GM19372 (cell line): ENCODE results near the gene MACROD2.
"Not testable (repeated sequence)": the region's sequence is repeated elsewhere in the genome, so short reads cannot be mapped to it uniquely, and the experiment has no call there.

Source experiments
- ATAC-seq: cut with Tn5 transposase; IDR thresholded peaks from one replicate; pipeline ENCODE4 v1.9.1; 2021; ENCODE audit warnings: mild to moderate bottlenecking, low read depth, moderate library complexity; ENCODE audit not compliant: unreplicated experiment

MACROD2 gene

DNA sequence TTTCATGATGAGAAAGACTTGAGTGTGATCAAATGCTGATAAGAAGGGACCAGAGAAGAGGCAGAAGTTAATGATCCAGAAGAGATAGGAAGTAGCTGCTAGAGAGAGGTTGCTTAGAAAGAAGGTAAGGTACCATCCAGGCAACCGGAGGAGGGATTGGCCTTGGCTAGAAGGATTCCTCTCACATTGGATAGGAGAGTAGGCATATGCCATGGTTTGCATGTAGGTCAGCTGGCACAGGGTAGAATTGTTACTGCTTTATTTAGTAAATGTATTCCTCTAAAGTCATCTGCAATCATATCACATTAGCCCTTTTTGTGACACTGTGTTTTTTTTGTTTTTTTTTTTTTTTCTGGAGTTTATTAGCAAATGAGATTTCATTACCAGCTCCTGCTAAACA is 923.0 kb downstream of the MACROD2 start:
- no peak for ATAC-seq

DNA sequence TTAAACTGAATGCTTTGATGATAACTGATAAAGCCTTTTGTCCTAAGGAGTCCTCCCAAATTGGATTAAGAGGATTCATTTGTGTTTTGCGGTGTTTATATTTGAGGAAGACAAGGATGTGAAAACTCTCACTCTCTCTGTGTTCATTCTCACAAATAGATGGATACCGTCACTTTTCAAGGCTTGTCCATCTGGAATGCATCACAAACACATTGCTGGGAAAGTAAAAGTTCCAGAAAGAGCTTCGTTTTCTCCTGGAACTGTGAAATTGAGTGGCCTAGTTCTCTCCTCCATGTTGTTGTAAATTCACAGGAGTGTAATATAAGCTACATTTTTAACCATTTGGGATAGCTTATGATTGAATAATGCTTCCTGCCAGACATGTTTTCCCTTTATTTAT is 923.7 kb downstream of the MACROD2 start:
- no peak for ATAC-seq

DNA sequence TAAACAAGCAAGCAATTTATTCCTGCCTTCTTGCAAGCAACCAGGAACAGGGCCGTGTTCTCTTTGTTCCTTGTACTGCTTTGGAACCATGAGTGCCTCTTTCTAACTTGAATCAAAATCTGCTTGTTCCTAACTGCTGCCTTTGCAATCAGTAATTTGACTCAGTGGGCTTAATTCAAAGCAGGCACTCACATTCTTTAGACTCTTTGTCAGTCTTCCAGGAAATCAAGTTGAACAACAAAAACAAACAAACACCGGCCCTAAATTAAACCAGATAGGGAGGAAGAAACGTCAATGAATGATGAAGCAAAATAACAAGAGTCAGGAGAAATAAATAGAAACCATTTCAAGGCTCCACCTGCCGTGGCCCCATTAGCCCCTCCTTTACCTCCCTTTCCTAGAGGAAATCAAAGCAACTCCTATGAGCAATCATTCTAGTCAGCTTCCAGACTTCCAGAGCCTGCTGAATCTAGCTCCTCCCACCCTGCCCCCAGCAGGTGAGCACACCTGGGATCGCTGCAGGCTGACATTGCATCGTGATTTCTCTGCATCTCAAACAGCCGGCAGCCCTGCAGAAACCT is 924.3 kb downstream of the MACROD2 start:
- ATAC-seq: no peak

DNA sequence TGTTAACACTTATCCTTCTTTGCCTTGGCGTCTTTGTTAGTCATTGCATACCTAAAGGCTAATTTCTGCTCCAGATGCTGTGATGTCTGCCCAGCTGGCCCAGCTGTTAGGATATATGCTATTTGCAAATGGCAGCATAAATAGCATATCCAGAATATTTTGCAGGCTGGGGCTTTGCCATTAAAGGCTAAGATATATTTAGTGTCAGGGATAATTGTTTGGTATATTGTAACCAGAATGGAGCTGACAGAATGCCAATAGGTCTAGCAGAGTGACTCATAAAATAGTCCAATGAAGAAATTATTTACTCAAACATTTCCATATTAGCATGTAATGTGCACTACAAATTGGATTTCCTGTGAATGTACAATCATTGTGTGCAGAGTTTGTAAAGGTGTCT is 926.2 kb downstream of the MACROD2 start:
- no peak for ATAC-seq

DNA sequence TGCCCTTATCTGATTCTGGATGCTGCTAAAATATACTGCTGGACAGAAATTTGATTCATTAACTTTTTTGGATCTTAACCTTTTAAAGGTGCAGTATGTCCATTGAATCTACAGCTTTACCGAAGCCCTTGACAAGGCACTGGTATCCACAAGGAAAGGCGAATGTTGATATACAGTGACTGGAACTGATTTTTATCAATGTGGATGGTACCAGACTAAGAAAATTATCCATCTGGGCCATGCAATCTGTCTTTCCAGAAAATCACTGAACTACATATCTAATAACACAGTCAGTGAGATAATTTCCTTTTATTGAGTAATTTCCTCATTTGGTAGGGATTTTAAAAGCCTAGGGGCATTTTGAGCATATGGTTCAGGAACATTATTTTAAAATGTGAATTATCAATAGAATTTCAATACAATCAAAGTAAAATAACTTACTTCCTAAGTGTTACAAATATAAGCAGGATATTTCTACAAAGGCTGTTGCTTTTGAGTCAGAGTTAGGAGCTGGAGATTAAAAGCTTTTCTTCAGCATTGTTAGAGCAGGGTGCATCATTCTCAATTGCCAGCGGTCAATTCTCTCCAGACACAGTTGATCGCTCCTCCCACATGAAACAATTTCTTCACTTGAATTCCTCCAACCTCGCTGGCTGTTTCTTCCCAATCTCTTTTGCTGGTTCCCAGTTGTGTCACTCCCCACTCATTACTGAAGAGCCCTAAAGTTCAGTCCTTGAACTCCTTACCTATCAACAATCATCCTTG is 927.4 kb downstream of the MACROD2 start:
- no peak for ATAC-seq

DNA sequence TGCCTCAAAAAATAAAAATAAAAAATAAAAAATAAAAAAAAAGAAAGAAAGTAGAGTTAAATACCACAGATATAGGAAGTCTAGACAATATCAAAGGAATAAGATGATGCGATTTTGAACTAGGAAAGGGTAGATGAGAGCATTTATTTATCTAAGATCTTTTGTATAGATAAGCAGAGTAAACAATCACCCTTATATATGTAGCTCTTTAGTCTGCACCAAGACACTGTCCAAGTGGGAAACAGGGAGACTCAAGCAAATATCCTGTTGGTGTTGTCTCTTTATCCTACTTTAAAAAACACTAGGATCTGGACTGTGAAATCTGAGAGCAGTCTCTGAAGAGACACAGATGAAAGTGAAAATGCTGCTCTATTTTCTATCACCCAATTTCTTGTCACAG is 929.1 kb downstream of the MACROD2 start:
- no peak for ATAC-seq

DNA sequence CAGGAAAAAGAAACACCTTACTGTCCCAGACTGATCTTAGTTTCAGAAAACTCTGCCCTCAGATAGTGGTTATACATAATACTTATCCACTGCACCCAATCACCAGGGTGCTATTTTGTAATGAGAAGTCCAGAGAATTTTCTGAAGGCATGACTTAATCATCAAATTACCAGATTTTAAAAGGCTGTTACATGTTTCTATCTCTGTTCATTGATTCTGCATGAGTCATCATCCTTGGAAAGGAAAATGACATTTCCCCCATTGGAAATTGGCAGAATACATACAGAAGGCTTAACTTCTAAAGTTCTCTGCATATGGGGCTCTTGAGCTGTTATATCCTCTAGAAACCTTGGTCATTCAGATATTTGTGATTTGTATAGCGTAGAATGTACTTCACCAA is 930.0 kb downstream of the MACROD2 start:
- no peak for ATAC-seq

DNA sequence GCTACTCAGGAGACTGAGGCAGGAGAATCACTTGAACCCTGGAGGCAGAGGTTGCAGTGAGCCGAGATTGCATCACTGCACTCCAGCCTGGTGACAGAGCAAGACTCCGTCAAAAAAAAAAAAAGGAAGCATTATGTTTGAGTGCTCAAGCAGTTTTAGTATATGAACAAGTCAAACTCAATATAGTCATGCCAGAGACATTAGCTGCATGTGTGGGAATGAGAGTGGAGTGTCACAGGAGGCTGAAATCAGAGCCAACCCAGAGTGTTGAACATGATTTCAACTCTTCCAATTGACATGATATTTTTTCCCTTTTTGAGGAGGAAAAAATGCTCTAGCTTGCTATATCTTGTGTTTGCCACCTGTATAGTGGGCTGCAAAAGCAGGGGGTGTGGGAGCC is 931.1 kb downstream of the MACROD2 start:
- ATAC-seq: not testable (repeated sequence)

DNA sequence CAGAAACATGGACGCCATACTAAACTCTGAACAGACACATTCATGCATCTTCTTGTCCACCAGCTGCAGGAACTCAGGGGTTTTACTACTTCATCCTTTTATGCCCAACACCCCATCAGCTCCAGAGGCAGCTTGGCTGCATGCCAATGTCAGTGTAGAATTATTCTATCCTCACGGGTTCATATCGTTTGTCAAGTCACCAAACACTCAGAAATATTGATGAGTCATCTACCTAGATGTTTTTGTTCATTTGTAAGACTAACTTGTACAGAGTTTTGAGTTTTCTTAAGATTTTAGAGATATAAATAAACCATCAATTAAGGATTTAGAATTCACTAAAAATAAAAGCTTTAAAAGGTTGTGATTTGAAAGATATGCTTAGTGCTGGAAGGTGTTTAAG is 932.8 kb downstream of the MACROD2 start:
- ATAC-seq: no peak

DNA sequence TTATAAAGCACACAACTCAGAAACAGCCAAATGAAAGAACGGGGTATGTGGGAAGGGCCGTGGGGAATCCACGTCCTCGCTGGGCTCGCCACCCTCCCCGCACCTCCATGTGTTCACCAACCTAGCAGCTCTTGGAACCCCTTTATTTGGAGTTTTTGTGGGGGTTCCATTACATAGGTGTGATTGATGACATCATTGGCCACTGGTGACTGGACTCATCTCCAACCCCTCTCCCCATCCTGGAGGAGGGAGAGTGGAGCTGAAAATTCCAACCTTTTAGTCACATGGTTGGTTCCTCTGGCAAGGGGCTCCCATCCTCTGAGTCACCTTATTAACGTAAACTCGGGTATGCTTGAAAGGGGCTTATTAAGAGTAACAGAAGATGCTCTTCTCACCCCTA is 934.1 kb downstream of the MACROD2 start:
- ATAC-seq: no peak

DNA sequence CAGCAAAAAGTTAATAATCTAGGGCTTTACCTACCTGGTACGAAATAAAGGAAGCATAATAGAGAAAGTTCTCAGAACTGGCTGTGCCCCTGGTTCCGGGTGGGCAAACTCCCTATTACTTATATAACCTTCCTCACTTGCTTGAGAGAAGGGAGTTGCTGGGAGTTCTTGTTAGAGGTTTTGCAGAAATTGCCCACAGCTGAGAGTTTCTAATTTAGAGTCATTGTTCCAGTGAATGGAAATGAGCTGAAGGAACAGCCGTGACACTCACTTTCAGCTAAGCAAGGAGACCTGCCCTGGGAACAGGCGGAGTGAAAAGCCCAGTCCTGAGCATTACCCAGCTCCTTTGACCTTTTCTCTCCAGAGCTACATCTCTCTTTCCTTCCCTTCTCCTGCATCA is 936.7 kb downstream of the MACROD2 start:
- ATAC-seq: no peak

DNA sequence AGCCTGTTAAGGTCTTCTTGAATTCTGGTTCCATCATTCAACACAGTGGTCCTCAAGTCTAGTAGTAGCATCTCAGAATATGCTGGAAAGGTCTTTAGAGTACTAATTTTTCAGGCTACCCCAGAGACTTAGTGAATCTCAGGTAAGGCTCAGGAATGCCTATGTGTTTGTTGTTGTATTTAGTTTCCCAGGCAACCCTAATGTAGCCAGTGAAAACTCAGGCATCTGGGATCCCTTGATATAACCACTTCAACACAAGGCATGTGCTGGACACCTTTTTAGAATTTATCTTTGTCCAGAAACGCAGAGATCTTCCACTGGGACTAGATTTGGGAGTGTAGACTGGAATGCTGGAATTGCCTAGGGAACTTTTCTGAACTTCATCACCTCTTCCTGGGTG is 940.0 kb downstream of the MACROD2 start:
- no peak for ATAC-seq

DNA sequence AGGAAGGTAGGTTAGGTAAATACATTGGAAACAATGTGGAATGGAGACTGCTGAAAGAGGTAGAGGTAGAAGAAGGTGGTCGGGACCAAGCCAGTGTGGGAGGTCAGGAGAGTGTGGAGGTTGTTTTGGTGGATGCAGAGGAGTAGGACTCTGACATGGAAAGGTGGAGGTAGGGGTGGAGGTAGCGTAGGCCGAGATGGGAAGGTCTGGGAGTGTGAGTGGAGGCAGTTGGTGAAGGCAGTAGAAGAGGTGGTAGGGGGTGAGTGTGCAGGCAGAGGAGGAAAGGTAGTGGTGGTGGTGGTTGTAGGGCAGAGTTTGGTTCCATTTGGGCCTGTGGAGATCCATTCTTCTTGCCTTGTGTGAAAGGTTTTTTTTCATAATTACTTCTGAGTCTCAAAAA is 941.7 kb downstream of the MACROD2 start:
- no peak for ATAC-seq

DNA sequence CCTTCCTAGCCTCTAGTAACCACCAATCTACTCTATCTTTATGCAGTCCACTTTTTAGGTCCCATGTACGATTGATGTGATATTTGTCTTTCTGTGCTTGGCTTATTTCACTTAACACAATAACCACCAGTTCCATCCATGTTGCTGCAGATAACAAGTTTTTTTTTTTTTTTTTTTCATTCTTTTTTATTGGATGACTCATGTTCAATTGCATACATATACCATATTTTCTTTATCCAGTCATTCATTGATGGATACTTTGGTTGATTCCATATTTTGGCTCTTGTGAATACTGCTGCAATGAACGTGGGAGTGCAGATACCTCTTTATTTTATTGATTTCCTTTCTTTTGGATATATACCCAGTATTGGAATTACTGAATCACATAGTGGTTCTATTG is 942.5 kb downstream of the MACROD2 start:
- ATAC-seq: no peak

DNA sequence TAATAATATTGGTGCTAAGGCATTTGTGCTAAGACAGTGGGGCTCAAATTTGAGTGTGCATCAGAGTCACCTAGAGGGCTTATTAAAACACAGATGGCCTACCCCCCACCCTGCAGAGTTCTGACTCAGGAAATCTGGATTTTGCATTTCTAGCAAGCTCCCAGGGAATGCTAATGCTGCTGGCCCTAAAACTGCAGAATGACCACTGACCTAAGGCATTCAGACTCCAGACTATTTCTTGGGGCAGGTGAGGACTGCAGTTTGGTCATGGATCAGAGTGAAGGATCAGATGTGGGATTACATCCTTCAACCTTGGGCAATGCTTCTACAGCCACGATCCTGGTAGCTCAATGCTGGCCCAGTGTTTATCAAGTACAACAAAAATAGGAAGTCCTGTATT is 952.2 kb downstream of the MACROD2 start:
- ATAC-seq: no peak

DNA sequence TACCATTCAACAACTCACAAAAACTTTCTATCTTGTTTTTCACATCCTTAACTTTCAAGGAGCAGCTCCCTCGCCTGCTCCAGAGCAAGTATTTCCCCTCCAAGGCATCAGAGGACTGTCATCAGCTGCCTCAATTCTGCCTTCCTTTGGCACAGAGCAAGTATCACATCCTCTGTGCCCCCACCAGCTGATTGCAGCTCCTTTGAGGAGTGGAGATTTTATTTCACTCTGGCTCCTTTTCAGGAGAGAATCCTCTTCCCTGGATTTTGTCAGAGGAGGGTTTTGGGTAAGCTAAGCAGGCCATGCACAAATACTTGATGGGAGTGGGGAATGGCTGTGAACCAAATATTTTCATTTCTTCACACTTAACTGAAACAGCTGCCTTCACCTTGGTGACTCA is 952.6 kb downstream of the MACROD2 start:
- ATAC-seq: no peak

DNA sequence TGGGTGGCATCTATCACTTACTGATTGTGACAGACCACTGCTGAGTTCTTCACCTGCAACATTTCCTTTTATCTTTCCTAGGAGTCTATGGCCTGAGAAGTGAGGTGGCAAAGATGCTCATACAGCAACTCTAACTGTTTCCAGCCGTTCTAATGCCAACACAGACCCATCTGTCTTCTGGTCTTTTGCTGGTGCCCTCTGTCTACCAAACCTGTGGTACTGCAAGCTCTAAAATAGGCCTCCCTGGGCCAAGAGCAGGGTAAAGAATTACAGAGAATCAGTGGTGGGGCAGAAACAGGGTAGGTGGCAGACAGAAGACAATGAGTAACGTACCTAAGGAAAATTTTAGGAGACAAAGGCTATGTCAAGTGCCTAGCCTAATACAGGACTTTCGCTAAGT is 953.1 kb downstream of the MACROD2 start:
- ATAC-seq: no peak

DNA sequence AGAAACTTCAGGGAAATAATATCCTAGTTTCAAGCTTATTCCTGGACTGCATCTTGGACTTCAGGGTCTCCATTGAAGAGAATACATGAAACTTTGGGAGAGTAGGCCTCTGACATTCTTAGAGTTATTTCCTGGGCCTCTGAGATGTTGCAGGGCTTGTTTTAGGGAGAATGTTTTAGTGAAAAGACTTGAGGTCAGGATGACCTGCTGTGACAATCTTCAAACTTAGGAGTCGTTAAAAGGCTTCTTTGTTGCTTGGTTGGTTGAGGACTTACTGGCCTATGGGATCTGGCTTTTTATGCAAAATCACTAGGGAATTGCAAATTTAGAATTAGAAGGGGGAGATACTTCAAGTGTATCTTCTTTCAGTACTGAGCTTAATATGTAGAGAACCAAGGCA is 955.3 kb downstream of the MACROD2 start:
- no peak for ATAC-seq

DNA sequence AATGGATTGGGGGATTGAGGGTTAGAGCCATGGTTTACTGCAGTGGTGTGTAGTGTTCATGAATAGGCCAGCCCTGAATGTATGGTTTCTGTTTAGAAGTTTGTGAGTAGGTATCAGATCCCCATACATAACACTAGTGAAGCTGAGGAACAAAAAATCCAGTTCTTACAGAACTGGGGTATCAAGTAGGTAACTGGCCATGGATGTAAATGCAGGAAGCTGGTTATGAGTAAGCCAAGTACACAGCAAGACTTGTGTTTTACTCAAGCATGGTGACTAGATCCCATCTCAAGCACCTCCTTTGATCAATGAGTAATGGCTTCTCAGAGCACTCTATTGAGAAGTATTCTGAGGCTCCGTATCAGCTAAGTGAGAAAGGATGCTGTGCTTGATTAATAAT is 955.8 kb downstream of the MACROD2 start:
- ATAC-seq: no peak

DNA sequence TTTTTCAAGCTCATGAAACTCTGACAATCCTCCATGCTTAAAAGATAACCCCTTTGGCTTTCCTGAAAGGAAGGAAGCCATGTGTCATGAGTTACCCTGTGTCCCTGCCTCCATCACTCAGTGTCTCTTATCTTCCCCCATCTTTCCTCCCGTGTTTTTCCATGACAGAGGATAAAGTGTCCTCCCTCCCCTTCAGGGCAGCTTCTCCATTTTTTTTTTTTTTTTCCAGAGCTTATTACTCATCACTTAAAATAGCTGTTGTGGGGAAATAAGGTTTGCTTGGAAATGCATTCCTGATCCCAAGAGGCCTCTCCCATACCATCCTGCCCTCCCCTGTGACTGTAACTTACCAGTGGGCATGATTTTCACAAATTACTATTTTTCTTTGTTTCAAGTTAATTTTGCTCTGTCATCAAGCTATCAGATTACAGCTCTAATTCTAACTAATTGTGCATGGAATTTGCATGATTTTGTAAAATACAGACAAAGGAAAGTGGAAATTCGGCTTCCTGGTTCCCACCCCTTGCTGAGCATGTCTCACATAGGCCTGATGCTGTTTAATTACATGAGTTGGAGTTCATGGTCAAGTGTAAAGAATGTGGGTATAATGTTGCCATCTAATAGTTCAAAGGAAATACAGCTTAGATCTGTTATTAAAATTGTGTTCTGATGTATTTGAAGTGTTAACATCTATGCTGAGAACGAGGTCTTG is 956.5 kb downstream of the MACROD2 start:
- no peak for ATAC-seq

DNA sequence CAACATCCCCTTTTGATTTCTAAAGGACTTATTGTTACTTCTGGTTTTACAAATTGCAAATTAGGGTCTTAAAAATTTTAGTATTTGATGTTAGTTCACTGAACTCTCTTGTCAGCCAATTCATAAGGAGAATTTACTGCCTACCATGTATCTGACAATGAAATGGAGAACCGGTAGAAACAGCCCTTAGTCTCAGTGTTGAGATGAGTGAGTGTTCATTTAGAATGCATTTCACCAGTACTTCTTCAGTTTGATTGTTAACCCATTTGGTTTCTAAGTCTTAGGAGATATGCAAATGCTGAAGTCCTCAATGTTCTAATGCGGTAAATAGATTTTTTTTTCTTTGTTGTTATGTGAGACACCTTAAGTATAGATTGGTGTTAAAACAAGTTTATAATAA is 958.4 kb downstream of the MACROD2 start:
- ATAC-seq: no peak

DNA sequence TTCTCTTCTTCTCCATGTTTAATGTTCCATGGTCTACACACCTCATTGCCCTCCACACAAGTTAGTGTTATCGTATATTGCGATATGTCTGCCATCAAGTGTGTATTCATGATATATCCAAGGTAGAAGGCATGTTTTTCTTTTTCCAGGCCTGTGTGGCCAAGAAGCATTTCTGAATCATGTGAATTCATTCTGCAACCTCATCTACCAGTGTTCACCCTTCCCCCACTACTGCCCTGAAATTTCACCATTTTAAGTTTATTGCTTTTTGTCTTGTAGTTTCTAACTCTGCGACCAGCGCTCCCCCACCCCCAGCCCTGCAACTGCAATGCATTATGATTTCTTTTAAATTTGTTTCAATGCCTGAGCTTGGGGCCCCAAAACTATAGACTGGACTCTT is 960.1 kb downstream of the MACROD2 start:
- ATAC-seq: no peak
